WI38 (cell line): ENCODE measurements around the gene TRIM74.
"Not testable (repeated sequence)": the region's sequence is repeated elsewhere in the genome, so short reads cannot be mapped to it uniquely, and the experiment has no call there.

Source experiments
- H3K4me3 ChIP-seq: 2 replicates; pipeline ENCODE4 v1.5.1; 2011; ENCODE audit warnings: low read depth, mild to moderate bottlenecking, control low read depth, low read length

Gene TRIM74

GRCh38 chr7:72968980-72969516, at the start of gene TRIM74:
Gene TRIM74 (minus strand): TSS chr7:72969466. CDS start chr7:72966157, 3,309 bp downstream.
- H3K4me3 ChIP-seq, result not testable (repeated sequence)

DNA sequence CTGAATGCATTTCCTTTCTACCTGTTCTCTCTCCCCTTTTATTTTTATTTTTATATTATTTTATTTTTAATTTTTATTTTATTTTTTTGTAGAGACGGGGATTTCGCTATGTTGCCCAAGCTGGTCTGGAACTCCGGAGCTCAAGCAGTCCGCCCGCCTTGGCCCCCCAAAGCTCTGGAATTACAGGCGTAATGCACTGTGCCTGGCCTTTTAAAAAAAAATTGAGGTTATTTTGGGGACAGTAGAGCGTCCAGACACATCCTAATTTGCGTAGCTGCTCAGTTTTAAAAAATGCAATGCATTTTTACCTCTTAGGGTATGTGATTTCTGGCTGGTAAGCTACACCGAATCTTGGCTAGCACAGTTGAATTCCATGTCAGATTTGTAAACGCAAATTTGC, 37.2 kb upstream of the TRIM74 start:
- peak overlapping the region; percentile 57 for H3K4me3 ChIP-seq

DNA sequence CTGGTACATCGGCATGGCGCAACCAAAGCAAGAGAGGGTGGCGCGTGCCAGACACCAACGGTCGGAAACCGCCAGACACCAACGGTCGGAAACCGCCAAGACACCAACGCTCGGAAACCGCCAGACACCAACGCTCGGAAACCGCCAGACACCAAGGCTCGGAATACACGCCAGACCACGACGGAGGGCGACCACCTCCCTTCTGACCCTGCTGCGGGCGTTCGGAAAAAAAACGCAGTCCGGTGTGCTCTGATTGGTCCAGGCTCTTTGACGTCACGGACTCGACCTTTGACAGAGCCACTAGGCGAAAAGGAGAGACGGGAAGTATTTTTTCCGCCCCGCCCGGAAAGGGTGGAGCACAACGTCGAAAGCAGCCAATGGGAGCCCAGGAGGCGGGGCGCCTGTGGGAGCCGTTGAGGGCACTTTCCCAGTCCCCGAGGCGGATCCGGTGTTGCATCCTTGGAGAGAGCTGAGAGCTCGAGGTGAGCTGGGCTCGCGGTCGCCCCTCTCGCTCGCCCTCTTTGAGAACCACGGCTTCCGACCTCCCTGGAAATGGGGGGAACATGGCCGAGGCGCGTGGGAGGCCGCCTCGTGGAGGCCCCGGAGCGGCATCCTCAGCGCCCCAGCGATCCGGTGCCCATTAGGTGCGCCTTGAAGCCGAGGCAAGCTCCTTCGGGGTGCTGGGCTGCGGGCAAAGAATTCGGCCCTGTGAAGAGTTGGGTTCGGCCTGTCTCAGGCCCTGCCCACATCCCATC, 36.6 kb upstream of the TRIM74 start:
- peak overlapping the region; percentile 57 for H3K4me3 ChIP-seq

DNA sequence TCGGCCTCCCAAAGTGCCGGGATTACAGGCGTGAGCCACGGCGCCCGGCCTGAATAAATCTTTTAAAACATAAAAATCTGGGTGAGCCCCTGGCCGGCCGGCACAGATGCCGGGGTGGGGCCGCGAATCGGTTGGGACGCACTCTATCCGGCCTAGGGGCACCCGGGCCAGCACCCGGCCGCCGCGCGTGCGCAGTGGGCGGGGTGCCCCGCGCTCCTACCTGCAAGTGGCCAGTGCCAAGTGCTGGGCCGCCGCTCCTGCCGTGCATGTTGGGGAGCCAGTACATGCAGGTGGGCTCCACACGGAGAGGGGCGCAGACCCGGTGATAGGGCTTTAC, 36.1 kb upstream of the TRIM74 start:
- H3K4me3 ChIP-seq, result peak overlapping the region; percentile 57

DNA sequence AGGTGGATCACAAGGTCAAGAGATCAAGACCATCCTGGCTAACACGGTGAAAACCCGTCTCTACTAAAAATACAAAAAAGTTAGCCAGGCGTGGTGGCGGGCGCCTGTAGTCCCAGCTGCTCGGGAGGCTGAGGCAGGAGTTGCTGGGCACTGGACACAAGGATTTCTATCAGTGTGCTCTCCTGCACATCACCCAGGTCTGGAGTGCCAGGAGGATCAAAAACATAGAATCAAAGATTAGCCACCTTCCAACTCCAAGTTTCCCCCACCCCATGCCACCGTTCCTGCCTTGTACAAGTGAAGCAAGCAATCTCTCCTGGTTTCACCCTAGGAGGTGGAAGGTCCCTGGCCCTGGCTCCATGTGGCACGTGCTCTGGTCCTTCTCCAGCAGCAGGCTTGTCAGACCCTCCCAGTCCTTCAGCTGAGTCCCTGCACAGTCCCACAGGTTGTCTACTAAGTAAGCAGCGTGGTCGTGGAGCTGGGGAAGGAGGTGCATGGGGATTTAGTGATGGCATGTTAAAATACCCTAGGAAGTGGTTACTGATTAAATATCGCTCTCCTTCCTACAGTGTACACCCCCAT, 28.7 kb upstream of the TRIM74 start:
- H3K4me3 ChIP-seq, result not testable (repeated sequence)

GRCh38 chr7:72997447-72997846, 28.2 kb upstream of the TRIM74 start:
- H3K4me3 ChIP-seq, result not testable (repeated sequence)

DNA sequence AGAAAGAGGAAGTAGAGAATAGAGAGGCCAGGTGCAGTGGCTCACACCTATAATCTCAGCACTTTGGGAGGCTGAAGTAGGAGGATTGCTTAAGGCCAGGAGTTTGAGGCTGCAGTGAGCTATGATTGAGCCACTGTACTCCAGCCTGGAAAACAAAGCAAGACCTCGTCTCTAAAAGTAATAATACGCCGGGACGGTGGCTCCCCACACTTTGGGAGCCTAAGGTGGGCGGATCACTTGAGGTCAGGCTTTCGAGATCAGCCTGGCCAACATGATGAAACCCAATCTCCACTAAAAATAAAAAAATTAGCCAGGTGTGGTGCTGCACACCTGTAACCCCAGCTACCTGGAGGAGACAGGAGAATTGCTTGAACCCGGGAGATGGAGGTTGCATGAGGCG, 26.2 kb upstream of the TRIM74 start:
- H3K4me3 ChIP-seq, result not testable (repeated sequence)

DNA sequence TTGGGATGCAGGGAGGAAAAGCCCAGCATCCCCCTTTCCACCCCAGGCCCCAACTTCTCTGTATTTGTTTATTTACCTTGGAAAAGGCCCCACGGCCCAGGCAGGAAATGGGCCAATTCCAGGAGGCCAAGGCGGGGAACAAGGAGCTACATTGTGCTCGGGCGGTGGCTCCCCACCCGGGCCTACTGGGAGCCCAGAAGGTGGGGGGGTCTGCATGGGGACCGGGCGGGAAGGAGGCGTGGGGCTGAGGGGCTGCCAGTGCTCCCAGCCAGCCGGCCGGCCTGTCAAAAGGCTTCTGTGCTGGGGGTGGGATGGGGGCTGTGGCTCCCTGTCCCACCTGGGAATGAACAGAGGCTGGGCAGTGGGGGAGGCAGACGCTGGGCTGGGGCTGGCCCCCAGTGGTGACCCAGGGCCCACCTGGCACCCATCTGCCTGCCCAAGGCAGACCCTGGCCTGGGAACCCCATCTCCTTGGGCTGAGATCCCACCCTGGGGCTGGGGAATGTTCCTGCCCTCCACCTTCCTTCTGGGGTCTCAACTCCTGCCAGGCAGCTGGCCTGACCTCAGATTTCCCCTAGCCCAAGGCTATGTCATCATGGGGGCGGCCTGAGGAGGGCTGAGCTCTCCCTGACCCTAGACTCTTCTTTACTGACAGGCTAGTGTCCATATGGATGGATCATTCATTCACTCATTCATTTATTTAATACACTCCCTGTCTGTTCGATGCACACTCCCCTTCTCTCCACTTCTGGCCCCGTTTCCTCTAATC, 21.1 kb upstream of the TRIM74 start:
- not testable (repeated sequence) for H3K4me3 ChIP-seq

- H3K4me3 ChIP-seq, result not testable (repeated sequence)
These were observed 12.8 kb upstream of the TRIM74 start for GRCh38 chr7:72982084-72982483.

DNA sequence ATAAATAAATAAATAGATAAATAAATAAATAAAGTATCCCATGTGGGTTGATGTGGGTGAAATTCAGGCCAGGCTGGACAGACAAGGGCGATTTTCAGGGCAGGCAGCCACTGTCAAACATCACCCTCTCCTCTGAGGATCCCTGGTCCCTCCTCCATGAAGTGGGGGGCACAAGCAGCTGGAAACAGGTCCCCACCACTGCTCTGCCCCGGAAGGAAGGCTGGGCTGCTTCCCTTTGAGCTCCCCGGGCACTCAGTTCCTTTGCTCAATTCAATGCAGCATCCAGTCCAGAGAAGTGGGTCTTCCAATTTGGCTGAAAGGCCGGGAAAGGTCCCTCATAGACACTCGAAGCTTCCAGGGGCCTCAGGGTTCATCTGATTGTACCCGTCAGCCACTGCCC, 11.1 kb upstream of the TRIM74 start:
- H3K4me3 ChIP-seq, result not testable (repeated sequence)

GRCh38 chr7:72976434-72976833, 7.2 kb upstream of the TRIM74 start:
- H3K4me3 ChIP-seq, result not testable (repeated sequence)

GRCh38 chr7:72975656-72976286, 6.5 kb upstream of the TRIM74 start:
- H3K4me3 ChIP-seq, result not testable (repeated sequence)

GRCh38 chr7:72974781-72975180, 5.5 kb upstream of the TRIM74 start:
- not testable (repeated sequence) for H3K4me3 ChIP-seq

DNA sequence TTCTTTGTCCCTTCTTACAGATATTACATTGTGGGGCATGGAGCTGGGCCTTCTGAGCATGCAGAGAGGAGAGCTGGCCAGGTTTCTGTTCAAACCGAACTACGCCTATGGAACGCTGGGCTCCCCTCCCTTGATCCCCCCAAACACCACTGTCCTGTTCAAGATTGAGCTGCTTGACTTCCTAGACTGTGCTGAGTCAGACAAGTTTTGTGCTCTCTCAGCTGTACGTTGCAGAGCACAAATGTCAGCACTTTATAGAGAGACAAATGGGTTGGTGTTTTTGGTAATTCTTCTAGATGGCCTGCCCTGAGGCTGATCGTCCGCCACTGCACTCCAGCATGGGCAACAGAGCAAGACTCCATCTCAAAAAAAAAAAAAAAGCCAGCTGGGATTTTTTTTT, 2.2 kb upstream of the TRIM74 start:
- H3K4me3 ChIP-seq, result not testable (repeated sequence)

DNA sequence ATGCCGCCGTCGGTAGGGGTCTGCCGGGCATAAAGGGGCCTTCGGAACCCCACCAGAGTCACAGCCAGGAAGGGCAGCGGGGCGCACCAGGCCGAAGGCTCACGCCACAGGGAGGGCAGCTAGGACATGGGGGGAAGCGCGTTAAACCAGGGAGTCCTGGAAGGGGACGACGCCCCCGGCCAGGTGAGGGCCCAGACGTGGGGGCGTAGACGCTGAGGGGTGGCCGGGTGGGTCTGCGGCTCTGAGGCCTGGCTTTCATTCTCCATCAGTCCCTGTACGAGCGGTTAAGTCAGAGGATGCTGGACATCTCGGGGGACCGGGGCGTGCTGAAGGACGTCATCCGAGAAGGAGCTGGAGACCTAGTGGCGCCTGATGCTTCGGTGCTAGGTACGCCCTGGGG, 422 bp upstream of the TRIM74 start:
- H3K4me3 ChIP-seq, result not testable (repeated sequence)

GRCh38 chr7:72966892-72967291, 2.4 kb downstream of the TRIM74 start:
- not testable (repeated sequence) for H3K4me3 ChIP-seq

DNA sequence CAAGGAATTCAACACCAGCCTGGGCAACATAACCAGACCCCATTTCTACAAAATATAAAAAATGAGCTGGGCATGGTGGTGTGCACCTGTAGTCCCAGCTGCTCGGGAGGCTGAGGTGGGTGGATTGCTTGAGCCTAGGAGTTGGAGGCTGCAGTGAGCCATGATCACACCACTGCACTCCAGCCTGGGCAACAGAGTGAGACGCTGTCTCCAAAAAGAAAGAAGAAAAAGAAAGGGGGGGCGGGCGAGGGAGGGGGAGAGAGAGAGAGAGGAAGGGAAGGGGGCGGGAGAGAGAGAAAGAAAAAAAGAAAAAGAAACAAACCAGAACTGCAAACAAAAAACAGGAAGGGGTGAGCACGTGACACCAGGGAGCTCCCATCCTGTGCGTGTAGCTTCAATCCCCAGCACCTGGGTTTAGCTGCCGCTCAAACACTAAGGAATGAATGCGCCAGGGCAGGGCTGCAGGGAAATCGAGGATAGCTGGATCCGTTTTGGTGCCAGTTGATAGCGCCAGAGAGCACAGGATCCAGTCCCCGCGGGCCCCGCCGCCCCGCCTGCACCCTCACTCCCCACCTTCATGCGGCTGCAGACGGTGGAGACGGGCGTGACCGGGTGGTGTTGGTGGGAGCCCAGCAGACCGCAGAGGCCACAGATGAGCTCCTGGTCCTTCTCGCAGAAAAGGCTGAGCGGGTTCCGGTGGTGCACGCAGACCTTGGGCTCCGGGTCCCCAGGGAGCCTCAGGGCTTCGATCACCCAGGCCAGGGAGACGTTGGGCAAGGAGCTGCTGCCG, 3.9 kb downstream of the TRIM74 start:
- not testable (repeated sequence) for H3K4me3 ChIP-seq

- not testable (repeated sequence) for H3K4me3 ChIP-seq
These were observed 6.2 kb downstream of the TRIM74 start for GRCh38 chr7:72963056-72963455.

DNA sequence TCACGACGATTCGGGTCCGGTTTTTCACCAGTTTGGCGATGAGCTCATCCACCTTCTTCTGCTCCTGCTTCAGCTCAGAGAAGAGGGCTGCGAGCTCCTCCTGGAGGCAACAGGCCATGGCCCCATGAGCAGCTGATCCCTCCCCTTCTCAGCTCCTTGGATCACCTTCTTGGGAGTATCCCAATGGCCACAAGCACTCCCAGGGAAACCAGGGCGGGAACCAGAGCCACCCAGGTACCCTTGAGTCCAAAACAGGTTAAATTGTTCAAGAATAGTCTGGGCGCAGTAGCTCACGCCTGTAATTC, 8.0 kb downstream of the TRIM74 start:
- not testable (repeated sequence) for H3K4me3 ChIP-seq

GRCh38 chr7:72960626-72961345, 8.5 kb downstream of the TRIM74 start:
- not testable (repeated sequence) for H3K4me3 ChIP-seq
